H9 (cell line): Measurements from ENCODE around the gene CYTH3. TPM values are rescaled to one million over a fixed set of nuclear protein-coding genes. Genes with fewer than 3 reads are reported as not detected.

Experiments
- DNase-seq: peaks from one replicate; pipeline ENCODE4 v3.0.0-alpha.2; 2017
- H2AFZ ChIP-seq: one replicate; pipeline ENCODE4 v1.6.1; 2013; ENCODE audit warnings: mild to moderate bottlenecking, low read length, control low read depth, moderate library complexity
- H2AK5ac ChIP-seq: 2 replicates; pipeline ENCODE4 v1.6.1; 2013; ENCODE audit warnings: low read length, control low read depth, mixed read lengths; ENCODE audit not compliant: insufficient read length
- H2BK120ac ChIP-seq: one replicate; pipeline ENCODE4 v1.6.1; 2013; ENCODE audit warnings: low read depth, mild to moderate bottlenecking, low read length, control low read depth, inconsistent platforms; ENCODE audit not compliant: poor library complexity, severe bottlenecking
- H2BK12ac ChIP-seq: 2 replicates; pipeline ENCODE4 v1.6.1; 2013; ENCODE audit warnings: low read length, control low read depth, mixed read lengths, low read depth; ENCODE audit not compliant: insufficient read length
- H2BK15ac ChIP-seq: 2 replicates; pipeline ENCODE4 v1.6.1; 2013; ENCODE audit warnings: low read depth, low read length, control low read depth
- H2BK20ac ChIP-seq: one replicate; pipeline ENCODE4 v1.6.1; 2013; ENCODE audit warnings: low read depth, mild to moderate bottlenecking, low read length, control low read depth, inconsistent platforms; ENCODE audit not compliant: poor library complexity, severe bottlenecking
- H2BK5ac ChIP-seq: 2 replicates; pipeline ENCODE4 v1.6.1; 2013; ENCODE audit warnings: low read length, control low read depth, mixed read lengths; ENCODE audit not compliant: insufficient read length
- H3K14ac ChIP-seq: 2 replicates; pipeline ENCODE4 v1.6.1; 2013; ENCODE audit warnings: low read length, control low read depth; ENCODE audit not compliant: insufficient read depth
- H3K18ac ChIP-seq: 2 replicates; pipeline ENCODE4 v1.6.1; 2013; ENCODE audit warnings: low read depth, mild to moderate bottlenecking, mixed read lengths, low read length, control low read depth; ENCODE audit not compliant: insufficient read length
- H3K23ac ChIP-seq: 2 replicates; pipeline ENCODE4 v1.6.1; 2013; ENCODE audit warnings: low read length, control low read depth, mixed read lengths, low read depth; ENCODE audit not compliant: insufficient read length
- H3K23me2 ChIP-seq: 2 replicates; pipeline ENCODE4 v1.6.1; 2013; ENCODE audit warnings: low read depth, mild to moderate bottlenecking, mixed read lengths, low read length, control low read depth; ENCODE audit not compliant: insufficient read length, poor library complexity, severe bottlenecking
- H3K27ac ChIP-seq: 2 replicates; pipeline ENCODE4 v1.5.1; 2013; ENCODE audit warnings: low read length, control low read depth, mixed read lengths, low read depth; ENCODE audit not compliant: insufficient read length
- H3K27me3 ChIP-seq: 2 replicates; pipeline ENCODE4 v1.6.1; 2013; ENCODE audit warnings: low read length, control low read depth, inconsistent platforms; ENCODE audit not compliant: insufficient read depth
- H3K4ac ChIP-seq: 2 replicates; pipeline ENCODE4 v1.6.1; 2013; ENCODE audit warnings: low read depth, mild to moderate bottlenecking, control low read depth, inconsistent platforms, low read length, moderate library complexity
- H3K4me1 ChIP-seq: 2 replicates; pipeline ENCODE4 v1.6.1; 2013; ENCODE audit warnings: low read length, control low read depth, inconsistent platforms; ENCODE audit not compliant: insufficient read depth
- H3K4me2 ChIP-seq: 2 replicates; pipeline ENCODE4 v1.6.1; 2013; ENCODE audit warnings: low read length, control low read depth, mixed read lengths; ENCODE audit not compliant: insufficient read length, insufficient read depth
- H3K56ac ChIP-seq: 2 replicates; pipeline ENCODE4 v1.6.1; 2013; ENCODE audit warnings: low read depth, mild to moderate bottlenecking, mixed read lengths, low read length, control low read depth; ENCODE audit not compliant: insufficient read length
- H3K79me1 ChIP-seq: 2 replicates; pipeline ENCODE4 v1.6.1; 2013; ENCODE audit warnings: low read depth, mild to moderate bottlenecking, moderate library complexity, low read length, control low read depth, inconsistent platforms; ENCODE audit not compliant: insufficient read depth, poor library complexity, severe bottlenecking
- H3K79me2 ChIP-seq: 2 replicates; pipeline ENCODE4 v1.6.1; 2013; ENCODE audit warnings: low read length, control low read depth, inconsistent platforms; ENCODE audit not compliant: insufficient read depth
- H3K9ac ChIP-seq: 2 replicates; pipeline ENCODE4 v1.6.1; 2013; ENCODE audit warnings: low read length, control low read depth, mixed read lengths; ENCODE audit not compliant: insufficient read length; ENCODE audit errors: extremely low read depth
- H3K9me3 ChIP-seq: one replicate; pipeline ENCODE4 v1.6.1; 2013; ENCODE audit warnings: low read depth, low read length, inconsistent platforms; ENCODE audit not compliant: control insufficient read depth
- H3T11ph ChIP-seq: one replicate; pipeline ENCODE4 v1.6.1; 2013; ENCODE audit warnings: mild to moderate bottlenecking, low read length, control low read depth, inconsistent platforms
- H4K20me1 ChIP-seq: one replicate; pipeline ENCODE4 v1.6.1; 2013; ENCODE audit not compliant: control insufficient read depth, insufficient read length, insufficient read depth
- H4K5ac ChIP-seq: 2 replicates; pipeline ENCODE4 v1.6.1; 2013; ENCODE audit warnings: low read depth, mild to moderate bottlenecking, mixed read lengths, low read length, control low read depth; ENCODE audit not compliant: insufficient read length
- H4K8ac ChIP-seq: replicated peaks from 2 replicates; pipeline ENCODE4 v1.6.1; 2013; ENCODE audit warnings: low read length, control low read depth, mixed read lengths, low read depth; ENCODE audit not compliant: insufficient read length
- H4K91ac ChIP-seq: 2 replicates; pipeline ENCODE4 v1.6.1; 2013; ENCODE audit warnings: low read depth, mild to moderate bottlenecking, moderate library complexity, mixed read lengths, low read length, control low read depth; ENCODE audit not compliant: insufficient read length
- H3K27ac Mint-ChIP-seq, 3 experiments: 2 replicates in 2 of 3; 3 replicates in 1 of 3; pipeline ENCODE4 v1.8.0; 2020 to 2021; ENCODE audit warnings: mixed read lengths in 3 of 3, mild to moderate bottlenecking in 1 of 3, moderate library complexity in 1 of 3
- H3K27me3 Mint-ChIP-seq: 2 replicates; pipeline ENCODE4 v1.8.0; 2021; ENCODE audit warnings: low read depth, mild to moderate bottlenecking, moderate library complexity, mixed read lengths
- H3K36me3 Mint-ChIP-seq, 3 experiments: 2 replicates in 2 of 3; 3 replicates in 1 of 3; pipeline ENCODE4 v1.8.0; 2020 to 2021; ENCODE audit warnings: low read depth in 3 of 3, mixed read lengths in 3 of 3; ENCODE audit not compliant: insufficient read depth in 1 of 3
- H3K4me1 Mint-ChIP-seq, 2 experiments: 2 replicates each; pipeline ENCODE4 v1.8.0; 2020; ENCODE audit warnings: mixed read lengths in 2 of 2
- H3K4me3 Mint-ChIP-seq, 2 experiments: 2 replicates in 1 of 2; 3 replicates in 1 of 2; pipeline ENCODE4 v1.8.0; 2020 to 2021; ENCODE audit warnings: mild to moderate bottlenecking in 2 of 2, mixed read lengths in 2 of 2, moderate library complexity in 1 of 2
- H3K9me3 Mint-ChIP-seq, 2 experiments: 2 replicates in 1 of 2; 3 replicates in 1 of 2; pipeline ENCODE4 v1.8.0; 2020; ENCODE audit warnings: mild to moderate bottlenecking in 2 of 2, mixed read lengths in 2 of 2, moderate library complexity in 1 of 2
- CTCF ChIP-seq: fragments of 200-600 bp; sonication (generic); conservative IDR thresholded peaks from 3 replicates; pipeline ENCODE4 v1.8.0; 2021; ENCODE audit warnings: antibody characterized with exemption, mild to moderate bottlenecking
- WGBS: extraction: QIAGEN DNeasy Blood & Tissue Kit; methylation state at CpG from one replicate; pipeline ENCODE4 v1.1.7; 2013; ENCODE audit warnings: missing lambda C conversion rate, low lambda C conversion rate, mixed read lengths; ENCODE audit not compliant: insufficient read length; ENCODE audit errors: extremely low coverage; 5-methylcytosine and 5-hydroxymethylcytosine counted together
- total RNA-seq: library from RNA; stranded (reverse); gene quantifications from 2 replicates; pipeline ENCODE4 v1.2.1, GENCODE V29; 2021

Gene CYTH3
- total RNA-seq, 1 experiment from 2014 or later, result 12.3 TPM

DNA sequence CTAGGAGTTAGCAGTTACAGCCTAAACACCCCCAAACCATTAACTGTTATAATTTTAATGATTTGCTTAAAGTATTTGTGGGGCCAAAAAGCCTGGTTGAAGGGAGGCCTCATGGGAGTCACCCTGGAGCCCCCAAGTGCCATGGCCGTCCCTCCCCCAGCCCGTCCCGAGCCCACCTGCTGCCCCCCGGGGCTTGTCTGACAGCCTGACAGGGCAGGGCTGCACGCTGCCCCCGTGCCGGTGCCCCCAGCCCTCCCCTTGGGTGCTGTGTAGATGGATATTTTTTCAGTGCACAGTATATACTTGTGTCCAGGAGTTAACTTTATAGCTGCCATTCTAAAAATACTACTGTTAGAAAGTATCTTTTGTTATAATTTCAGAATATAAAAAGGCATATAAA lies 108.4 kb downstream of the CYTH3 start:
- no peaks in the 10 kb centered on the region for H3K9me3 Mint-ChIP-seq

More for the DNA sequence above, 108.4 kb downstream of the CYTH3 start:
- no peak for DNase-seq
- Mint-ChIP-seq H3K4me1 (peaks cover 8 to 26% of the 10 kb centered on the region in 2 experiments; a peak in 3 of 4 replicates), H3K27ac (no peak overlapping the region), H3K27me3 (no peaks in the 10 kb centered on the region; the same call in none of the 2 replicates), H3K36me3 (peaks cover 2 to 25% (median 23%) of the 10 kb centered on the region in 3 experiments; a peak in 6 of 7 replicates), H3K4me3 (no peak overlapping the region)
- Histone ChIP-seq H3K9ac (no peak overlapping the region), H4K5ac (no peak overlapping the region), H3K79me1 (no peaks in the 10 kb centered on the region), H3K18ac (no peak overlapping the region), H3K23me2 (no peaks in the 10 kb centered on the region), H3K4me2 (no peak overlapping the region), H2BK120ac (no peak overlapping the region), H2BK12ac (no peak overlapping the region), H3K14ac (no peak overlapping the region), H2BK20ac (no peak overlapping the region), H4K8ac (no peak overlapping the region), H4K91ac (no peak overlapping the region), H3K56ac (no peak overlapping the region), H2AK5ac (no peak overlapping the region), H2BK15ac (no peak overlapping the region), H3K27me3 (no peaks in the 10 kb centered on the region), H3K4me1 (no peaks in the 10 kb centered on the region), H3K4ac (no peak overlapping the region), H3K79me2 (no peaks in the 10 kb centered on the region), H3K27ac (no peak overlapping the region), H3K23ac (no peak overlapping the region), H3T11ph (no peak overlapping the region), H2BK5ac (no peak overlapping the region), H2AFZ (no peak overlapping the region), H3K9me3 (no peaks in the 10 kb centered on the region), H4K20me1 (no peaks in the 10 kb centered on the region)
- TF ChIP-seq CTCF, result no peak
- no CpG with 5 or more reads among the region's 7 CpGs for WGBS
